Keratinocyte (primary cell): ENCODE measurements around the gene CAST. TPM values are rescaled to one million over a fixed set of nuclear protein-coding genes. Genes with fewer than 3 reads are reported as not detected.

Experiments
- DNase-seq: peaks from one replicate; pipeline ENCODE4 v3.0.0-alpha.2; 2011; ENCODE audit warnings: low read depth, missing footprints, low spot score
- FAIRE-seq: peaks from 2 replicates; lab custom pipeline; 2011; peaks lifted over from hg19 to GRCh38; lab: Jason Lieb, UNC
- H2AFZ ChIP-seq: 2 replicates; pipeline ENCODE4 v1.6.0; 2012; ENCODE audit warnings: low read length, control low read depth, inconsistent platforms; ENCODE audit not compliant: control insufficient read depth
- H3K27ac ChIP-seq: 2 replicates; pipeline ENCODE4 v1.5.1; 2011; ENCODE audit warnings: low read length; ENCODE audit not compliant: control insufficient read depth, insufficient read depth
- H3K27me3 ChIP-seq: 3 replicates; pipeline ENCODE4 v1.6.0; 2011; ENCODE audit warnings: low read length; ENCODE audit not compliant: control insufficient read depth, insufficient read depth; ENCODE audit errors: extremely low read depth
- H3K36me3 ChIP-seq, 2 experiments: 2 replicates in 1 of 2; 3 replicates in 1 of 2; pipeline ENCODE4 v1.5.1; 2011; ENCODE audit warnings: low read length in 2 of 2, mild to moderate bottlenecking in 1 of 2; ENCODE audit not compliant: control insufficient read depth in 2 of 2, insufficient read depth in 2 of 2; ENCODE audit errors: extremely low read depth in 1 of 2
- H3K4me1 ChIP-seq: 3 replicates; pipeline ENCODE4 v1.5.1; 2011; ENCODE audit warnings: low read length; ENCODE audit not compliant: control insufficient read depth, insufficient read depth; ENCODE audit errors: extremely low read depth
- H3K4me2 ChIP-seq: 3 replicates; pipeline ENCODE4 v1.6.0; 2011; ENCODE audit warnings: low read depth, low read length; ENCODE audit not compliant: control insufficient read depth, insufficient read depth; ENCODE audit errors: extremely low read depth
- H3K4me3 ChIP-seq, 3 experiments: fragments of 200-600 bp in 1 of 3; sonication (generic) in 1 of 3; 2 replicates in 2 of 3; 3 replicates in 1 of 3; pipeline ENCODE4 v1.5.1; 2011 to 2016; ENCODE audit warnings: low read length in 3 of 3, mild to moderate bottlenecking in 3 of 3, control low read depth in 2 of 3, inconsistent platforms in 1 of 3, low read depth in 1 of 3, mixed read lengths in 1 of 3, mixed run types in 1 of 3, moderate library complexity in 1 of 3; ENCODE audit not compliant: control insufficient read depth in 2 of 3, insufficient read depth in 2 of 3; ENCODE audit errors: extremely low read depth in 1 of 3
- H3K79me2 ChIP-seq: 2 replicates; pipeline ENCODE4 v1.6.0; 2012; ENCODE audit warnings: low read length; ENCODE audit not compliant: control insufficient read depth, insufficient read depth
- H3K9ac ChIP-seq: 3 replicates; pipeline ENCODE4 v1.6.0; 2011; ENCODE audit warnings: low read length; ENCODE audit not compliant: control insufficient read depth, insufficient read depth; ENCODE audit errors: extremely low read depth
- H3K9me1 ChIP-seq: 3 replicates; pipeline ENCODE4 v1.6.0; 2011; ENCODE audit warnings: low read length; ENCODE audit not compliant: control insufficient read depth, insufficient read depth; ENCODE audit errors: extremely low read depth
- H3K9me3 ChIP-seq: 2 replicates; pipeline ENCODE4 v1.5.1; 2012; ENCODE audit warnings: low read depth, low read length; ENCODE audit not compliant: control insufficient read depth
- H4K20me1 ChIP-seq: 3 replicates; pipeline ENCODE4 v1.6.0; 2011; ENCODE audit warnings: low read length; ENCODE audit not compliant: control insufficient read depth, insufficient read depth; ENCODE audit errors: extremely low read depth
- CTCF ChIP-seq, 3 experiments: IDR thresholded peaks in 1 of 3; conservative IDR thresholded peaks in 1 of 3; optimal IDR thresholded peaks in 1 of 3; 2 replicates in 2 of 3; 3 replicates in 1 of 3; pipeline versions ENCODE3 to v1.5.1; 2011; ENCODE audit warnings: low read length in 3 of 3, mild to moderate bottlenecking in 3 of 3, moderate library complexity in 2 of 3, control low read depth in 1 of 3, inconsistent platforms in 1 of 3; ENCODE audit not compliant: insufficient read depth in 2 of 3; ENCODE audit errors: extremely low read depth in 1 of 3
- EZH2 ChIP-seq: IDR thresholded peaks from one replicate; pipeline ENCODE4 v1.6.1; 2012; ENCODE audit warnings: inconsistent platforms, mild to moderate bottlenecking, low read length, moderate library complexity
- dilution Hi-C: fragments of 300-500 bp; cut with MboI; formaldehyde crosslinking; loops from one replicate; pipeline ENCODE4 v1.7.0; 2020; ENCODE audit warnings: low sequenced_read_pairs; ENCODE audit not compliant: extremely low pct_ligation_motif_present
- polyA plus RNA-seq, 5 experiments: library from polyadenylated mRNA; depleted of rRNA in 3 of 5; stranded (reverse) in 3 of 5; stranded (forward) in 1 of 5; unstranded in 1 of 5; fragments of >200 nt; gene quantifications; 1 replicate in 1 of 5; 2 replicates in 3 of 5; 3 replicates in 1 of 5; pipeline versions ENCODE4 v1.2.1 to v1.2.3, GENCODE V29; 2011 to 2012; ENCODE audit warnings: missing spikeins in 2 of 5, low read depth in 1 of 5, low replicate concordance in 1 of 5

Gene CAST
- polyA plus RNA-seq, 1 donor (not counting 4 experiments of a cell fraction or from before 2014, with no cell fraction given), result 238 TPM

- H4K20me1 ChIP-seq, result no peaks in the 10 kb centered on the region
- no peaks in the 10 kb centered on the region for H3K9me1 ChIP-seq
- H3K79me2 ChIP-seq, result no peaks in the 10 kb centered on the region
- dilution Hi-C loops, result no loop called here
- H3K4me2 ChIP-seq, result no peak overlapping the region
- H3K27me3 ChIP-seq, result no peaks in the 10 kb centered on the region
- FAIRE-seq (no peak), DNase-seq (no peak)
- H3K4me3 ChIP-seq, result no peak overlapping the region
- peaks cover 20 to 32% of the 10 kb centered on the region in 2 experiments for H3K36me3 ChIP-seq
- H3K4me1 ChIP-seq, result peaks cover 16% of the 10 kb centered on the region
- no peak overlapping the region for H3K9ac ChIP-seq
- no peak for TF ChIP-seq CTCF (optimal IDR thresholded peaks at IDR 0.05 in 1 of 3, IDR thresholded peaks at IDR 0.05 in 1 of 3, conservative IDR thresholded peaks at IDR 0.05 in 1 of 3; ENCODE audit: extremely low read depth in 1 of 3, insufficient read depth in 2 of 3, low read length in 3 of 3)
- TF ChIP-seq EZH2, result no peak
- H3K27ac ChIP-seq, result no peak overlapping the region
- no peaks in the 10 kb centered on the region for H3K9me3 ChIP-seq
- H2AFZ ChIP-seq, result no peak overlapping the region
Observed at GRCh38 chr5:96775050-96775449, 112.9 kb downstream of the CAST start.

- Histone ChIP-seq H3K36me3 (peaks cover 20 to 28% of the 10 kb centered on the region in 2 experiments), H3K9me3 (no peaks in the 10 kb centered on the region), H3K4me2 (no peak overlapping the region), H3K9me1 (no peaks in the 10 kb centered on the region), H3K9ac (no peak overlapping the region), H3K4me3 (no peak overlapping the region), H3K27me3 (no peaks in the 10 kb centered on the region), H2AFZ (no peak overlapping the region), H3K4me1 (peaks cover 21% of the 10 kb centered on the region), H3K27ac (no peak overlapping the region), H4K20me1 (no peaks in the 10 kb centered on the region), H3K79me2 (no peaks in the 10 kb centered on the region)
- TF ChIP-seq CTCF (optimal IDR thresholded peaks at IDR 0.05 in 1 of 3, IDR thresholded peaks at IDR 0.05 in 1 of 3, conservative IDR thresholded peaks at IDR 0.05 in 1 of 3; ENCODE audit: extremely low read depth in 1 of 3, insufficient read depth in 2 of 3, low read length in 3 of 3) (no peak), EZH2 (no peak)
- DNase-seq (no peak), FAIRE-seq (no peak)
- dilution Hi-C loops, result no loop called here
Observed at GRCh38 chr5:96775689-96776088, 113.5 kb downstream of the CAST start.
